Measurements from ENCODE around the gene FBH1.

DNA sequence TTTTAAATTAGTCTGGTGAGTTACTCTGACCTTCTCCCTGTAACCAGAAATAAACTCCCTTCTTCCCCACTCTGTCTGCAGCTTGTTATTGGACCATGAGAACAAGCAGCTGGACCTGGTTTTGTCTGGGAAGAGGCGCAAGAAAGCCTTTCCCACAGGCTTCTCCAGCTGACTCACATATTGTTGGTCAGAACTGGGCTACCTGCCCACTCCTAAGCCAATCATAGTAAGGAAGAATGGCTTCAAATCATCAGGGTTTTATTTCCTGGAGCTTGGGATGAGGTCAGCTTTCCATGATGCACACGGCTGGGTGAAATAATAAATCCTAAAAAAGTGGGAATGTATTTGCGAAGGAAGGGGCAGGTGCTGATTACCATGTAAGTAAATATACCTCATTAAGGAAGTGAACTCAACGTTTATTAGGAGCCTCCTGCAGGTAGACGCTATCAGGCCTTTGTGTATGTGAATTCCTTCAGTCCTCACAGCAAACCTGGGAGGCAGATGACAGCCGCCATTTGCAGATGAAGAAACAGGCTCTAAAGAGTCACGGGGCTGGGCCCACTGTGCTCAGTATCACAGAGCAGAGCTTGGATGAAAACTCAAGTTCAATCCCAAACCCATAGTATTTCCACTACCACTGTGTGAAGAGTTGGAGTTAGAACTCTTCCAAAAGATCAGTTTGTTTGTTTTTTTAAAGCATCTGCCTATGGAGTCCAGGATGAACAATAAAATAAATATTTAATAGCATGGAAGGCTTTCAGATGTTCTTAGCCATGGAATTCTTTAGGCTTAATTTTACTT, 54.5 kb downstream of the FBH1 start:
- no peak for TF ChIP-seq EZH2phosphoT487 (IDR thresholded peaks at IDR 0.05; ENCODE audit: borderline replicate concordance, low read length)
- TF ChIP-seq, protein P1, sequence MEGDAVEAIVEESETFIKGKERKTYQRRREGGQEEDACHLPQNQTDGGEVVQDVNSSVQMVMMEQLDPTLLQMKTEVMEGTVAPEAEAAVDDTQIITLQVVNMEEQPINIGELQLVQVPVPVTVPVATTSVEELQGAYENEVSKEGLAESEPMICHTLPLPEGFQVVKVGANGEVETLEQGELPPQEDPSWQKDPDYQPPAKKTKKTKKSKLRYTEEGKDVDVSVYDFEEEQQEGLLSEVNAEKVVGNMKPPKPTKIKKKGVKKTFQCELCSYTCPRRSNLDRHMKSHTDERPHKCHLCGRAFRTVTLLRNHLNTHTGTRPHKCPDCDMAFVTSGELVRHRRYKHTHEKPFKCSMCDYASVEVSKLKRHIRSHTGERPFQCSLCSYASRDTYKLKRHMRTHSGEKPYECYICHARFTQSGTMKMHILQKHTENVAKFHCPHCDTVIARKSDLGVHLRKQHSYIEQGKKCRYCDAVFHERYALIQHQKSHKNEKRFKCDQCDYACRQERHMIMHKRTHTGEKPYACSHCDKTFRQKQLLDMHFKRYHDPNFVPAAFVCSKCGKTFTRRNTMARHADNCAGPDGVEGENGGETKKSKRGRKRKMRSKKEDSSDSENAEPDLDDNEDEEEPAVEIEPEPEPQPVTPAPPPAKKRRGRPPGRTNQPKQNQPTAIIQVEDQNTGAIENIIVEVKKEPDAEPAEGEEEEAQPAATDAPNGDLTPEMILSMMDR (conservative IDR thresholded peaks at IDR 0.05; ENCODE audit: low read depth, low read length): no peak
